HK-2 (cell line): ENCODE measurements around the gene SCYL2.

Experiments used
- DNase-seq: peaks from one replicate; pipeline ENCODE4 v3.0.0-alpha.2; 2018; ENCODE audit not compliant: unreplicated experiment

SCYL2 gene

DNA sequence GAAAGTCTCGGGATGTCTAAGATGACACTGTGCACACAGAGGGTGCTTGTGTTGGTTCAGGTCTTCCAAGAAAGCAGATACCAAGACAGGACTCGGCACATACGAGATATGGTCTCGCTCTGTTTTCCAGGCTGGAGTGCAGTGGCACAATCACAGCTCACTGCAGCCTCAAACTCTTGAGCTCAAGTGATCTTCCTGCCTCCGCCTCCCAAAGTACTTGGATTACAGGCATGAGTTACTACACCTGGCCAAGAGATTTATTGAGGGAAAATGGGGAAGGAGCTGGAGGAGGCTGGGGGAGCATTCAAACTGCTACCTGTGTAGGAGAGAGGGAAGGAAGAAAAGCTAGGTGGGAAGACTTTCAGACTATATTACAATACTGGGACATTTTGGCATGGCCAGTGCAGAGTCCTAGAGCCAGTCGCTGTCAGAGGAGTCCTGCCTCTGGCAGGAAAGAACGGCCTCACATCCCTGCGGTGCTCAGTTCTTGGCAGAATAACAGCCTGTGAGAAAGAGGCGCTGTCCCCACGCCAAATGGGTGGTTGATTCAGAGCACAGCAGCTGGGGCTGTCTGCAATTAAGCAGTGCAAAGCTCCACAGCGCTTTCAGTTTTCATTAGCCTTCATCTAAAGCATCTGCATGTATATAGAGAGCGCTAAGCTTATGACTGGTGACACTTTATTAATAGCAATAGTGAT, 108.2 kb downstream of the SCYL2 start:
- no peak for DNase-seq

DNA sequence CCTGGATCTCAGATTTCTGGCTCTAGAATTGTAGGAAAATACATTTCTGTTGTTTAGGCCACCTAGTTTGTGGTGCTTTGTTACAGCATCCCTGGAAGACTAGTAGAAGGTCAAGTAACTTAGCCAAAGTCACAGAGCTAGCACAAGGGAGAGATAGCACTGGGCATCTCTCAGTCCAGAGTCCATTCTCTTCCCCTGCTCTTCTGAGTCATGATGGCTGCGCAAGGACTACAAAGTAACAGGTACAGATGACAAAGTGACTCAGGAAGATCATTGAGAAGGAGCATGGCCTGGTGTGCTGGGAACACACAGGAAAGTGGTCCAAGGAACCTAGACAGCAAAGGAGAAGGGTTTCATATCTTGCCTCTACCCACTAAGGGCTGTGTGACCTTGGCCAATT, 109.2 kb downstream of the SCYL2 start:
- DNase-seq = no peak

DNA sequence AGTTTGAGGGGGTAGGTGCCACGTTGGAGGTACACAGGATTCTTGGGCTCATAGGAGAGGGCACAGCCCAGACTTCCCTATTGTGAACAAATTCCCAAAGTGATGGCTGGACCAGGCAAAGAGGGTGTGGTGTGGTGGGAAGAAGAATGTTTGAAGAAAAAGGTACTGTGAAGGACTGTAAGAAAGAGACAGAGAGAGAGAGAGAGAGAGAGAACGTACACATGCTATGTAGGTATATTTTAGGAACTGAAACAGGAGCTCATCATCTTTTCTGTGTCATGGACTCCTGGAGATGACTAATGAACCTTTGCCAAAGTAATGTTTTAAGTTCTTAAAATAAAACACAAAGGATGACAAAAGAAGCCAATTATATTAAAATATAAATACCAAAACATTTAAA, 114.4 kb downstream of the SCYL2 start:
- DNase-seq = no peak

- DNase-seq = no peak
These were observed 115.4 kb downstream of the SCYL2 start for GRCh38 chr12:100382338-100382737.

GRCh38 chr12:100383586-100384558, 116.9 kb downstream of the SCYL2 start:
- DNase-seq = no peak

DNA sequence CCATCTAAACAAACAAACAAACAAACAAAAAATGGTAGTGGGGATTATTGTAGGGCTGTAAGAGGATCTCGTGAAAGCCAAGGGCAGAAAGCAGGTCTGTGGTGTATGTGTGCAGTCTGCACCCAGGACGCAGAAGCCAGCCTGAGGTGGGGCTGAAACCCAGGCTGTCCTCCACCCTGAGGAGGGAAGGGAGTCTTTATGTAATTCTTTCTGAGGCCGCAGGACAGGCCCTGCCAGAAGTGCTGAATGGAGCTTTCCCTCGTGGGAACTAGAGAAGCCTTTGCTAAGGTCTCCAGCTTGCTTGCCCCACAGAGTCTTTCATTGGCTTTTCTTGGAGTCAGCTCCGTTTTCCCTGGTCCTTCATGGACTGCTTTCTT, 117.6 kb downstream of the SCYL2 start:
- no peak for DNase-seq

DNA sequence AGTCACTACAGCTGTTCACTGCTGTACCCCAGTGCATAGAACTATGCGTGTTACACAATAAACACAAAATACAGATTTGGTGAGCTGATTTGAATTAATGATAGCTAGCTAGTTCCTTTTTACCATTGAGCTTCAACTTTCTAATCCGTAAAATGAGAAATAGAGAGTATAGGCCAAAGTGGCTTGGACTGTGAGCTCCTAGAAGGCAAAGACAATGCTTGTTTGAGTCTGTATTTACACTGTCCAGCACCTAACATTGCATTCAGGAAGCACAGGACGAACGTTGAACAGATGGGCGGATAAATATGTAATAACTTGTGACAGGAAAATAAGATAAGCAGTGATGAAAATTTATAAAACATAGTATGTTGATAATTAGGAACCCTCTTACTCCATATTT, 121.4 kb downstream of the SCYL2 start:
- no peak for DNase-seq
